SH-SY5Y (cell line): ENCODE results near the gene PLCG2.

Source experiments
- GATA2 ChIP-seq: IDR thresholded peaks from 2 replicates; pipeline ENCODE4 v1.6.1; 2011; ENCODE audit warnings: mild to moderate bottlenecking, low read depth, low read length
- GATA3 ChIP-seq: IDR thresholded peaks from 2 replicates; pipeline ENCODE4 v1.6.1; 2011; ENCODE audit warnings: low read depth, mild to moderate bottlenecking, low read length, moderate library complexity

DNA sequence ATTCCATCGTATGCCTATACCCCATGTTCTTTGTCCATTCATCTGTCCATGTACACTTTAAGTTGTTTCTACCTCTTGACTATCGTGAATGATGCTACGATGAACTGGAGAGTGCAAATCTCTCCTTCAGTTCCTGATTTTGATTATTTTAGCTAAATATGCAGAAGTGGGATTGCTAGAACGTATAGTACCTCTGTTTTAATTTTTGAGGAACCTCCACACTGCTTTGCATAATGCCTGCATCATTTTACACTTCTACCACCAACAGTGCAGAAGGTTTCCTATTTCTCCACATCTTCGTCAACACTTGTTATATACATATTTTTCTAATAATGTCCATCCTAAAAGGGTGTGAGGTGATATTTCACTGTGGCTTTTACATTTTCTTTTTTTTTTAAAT, 188.3 kb downstream of the PLCG2 start:
- TF ChIP-seq GATA2 (no peak), GATA3 (no peak)
